ENCODE data around the gene HVCN1.
"Not testable (repeated sequence)": the region's sequence is repeated elsewhere in the genome, so short reads cannot be mapped to it uniquely, and the experiment has no call there.

Gene HVCN1, protein sequence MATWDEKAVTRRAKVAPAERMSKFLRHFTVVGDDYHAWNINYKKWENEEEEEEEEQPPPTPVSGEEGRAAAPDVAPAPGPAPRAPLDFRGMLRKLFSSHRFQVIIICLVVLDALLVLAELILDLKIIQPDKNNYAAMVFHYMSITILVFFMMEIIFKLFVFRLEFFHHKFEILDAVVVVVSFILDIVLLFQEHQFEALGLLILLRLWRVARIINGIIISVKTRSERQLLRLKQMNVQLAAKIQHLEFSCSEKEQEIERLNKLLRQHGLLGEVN

DNA sequence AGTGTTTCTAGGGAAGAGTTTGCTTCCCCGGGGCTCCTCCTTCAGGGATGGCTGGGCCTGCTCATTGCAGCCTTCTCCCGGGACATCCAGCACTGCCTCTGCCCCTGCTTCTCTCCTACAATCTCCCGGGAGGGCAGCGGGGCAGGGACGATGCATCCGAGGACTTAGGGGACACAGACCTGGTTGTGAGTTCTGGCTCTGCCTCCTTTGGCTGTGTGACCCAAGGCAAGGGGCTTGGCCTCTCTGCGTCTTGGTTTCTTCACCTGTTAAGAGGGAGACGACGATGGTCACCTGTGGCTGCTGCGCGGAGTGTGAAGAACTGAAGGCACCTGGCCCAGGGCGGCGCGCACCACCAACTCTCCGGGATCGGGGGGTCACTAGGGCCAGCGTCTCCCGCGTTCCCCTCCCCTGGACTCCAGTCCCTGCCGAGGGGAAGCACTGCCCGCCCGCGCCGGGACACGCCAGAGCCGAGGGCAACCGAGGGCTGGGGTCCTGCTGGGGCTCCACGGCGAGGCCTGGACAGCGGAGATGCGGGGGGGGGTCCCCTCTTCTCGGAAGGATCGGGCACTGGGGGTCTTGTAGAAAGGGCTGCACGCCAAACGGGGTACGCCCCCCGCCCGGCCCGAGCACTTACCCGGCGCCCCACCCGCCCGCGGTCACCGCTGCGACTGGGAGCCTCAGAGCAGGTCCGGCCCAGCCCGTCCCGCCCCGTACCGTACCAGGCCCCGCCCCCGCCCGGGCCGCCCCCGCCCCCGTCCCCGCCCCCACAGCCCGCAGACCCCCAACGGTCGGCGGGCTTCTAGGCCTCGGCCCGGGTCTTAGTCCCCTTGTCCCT lies at the start of gene HVCN1:
TSS of gene HVCN1 (minus strand) at position 670 of the 835 bp plus-strand sequence. CDS start 5,870 bp downstream, outside the sequence.
- TF ChIP-seq, protein P1, sequence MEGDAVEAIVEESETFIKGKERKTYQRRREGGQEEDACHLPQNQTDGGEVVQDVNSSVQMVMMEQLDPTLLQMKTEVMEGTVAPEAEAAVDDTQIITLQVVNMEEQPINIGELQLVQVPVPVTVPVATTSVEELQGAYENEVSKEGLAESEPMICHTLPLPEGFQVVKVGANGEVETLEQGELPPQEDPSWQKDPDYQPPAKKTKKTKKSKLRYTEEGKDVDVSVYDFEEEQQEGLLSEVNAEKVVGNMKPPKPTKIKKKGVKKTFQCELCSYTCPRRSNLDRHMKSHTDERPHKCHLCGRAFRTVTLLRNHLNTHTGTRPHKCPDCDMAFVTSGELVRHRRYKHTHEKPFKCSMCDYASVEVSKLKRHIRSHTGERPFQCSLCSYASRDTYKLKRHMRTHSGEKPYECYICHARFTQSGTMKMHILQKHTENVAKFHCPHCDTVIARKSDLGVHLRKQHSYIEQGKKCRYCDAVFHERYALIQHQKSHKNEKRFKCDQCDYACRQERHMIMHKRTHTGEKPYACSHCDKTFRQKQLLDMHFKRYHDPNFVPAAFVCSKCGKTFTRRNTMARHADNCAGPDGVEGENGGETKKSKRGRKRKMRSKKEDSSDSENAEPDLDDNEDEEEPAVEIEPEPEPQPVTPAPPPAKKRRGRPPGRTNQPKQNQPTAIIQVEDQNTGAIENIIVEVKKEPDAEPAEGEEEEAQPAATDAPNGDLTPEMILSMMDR (IDR thresholded peaks at IDR 0.05; ENCODE audit: borderline replicate concordance, control extremely low read depth, extremely low read depth, insufficient read depth, missing control alignments), result no peak
- DNase-seq (ENCODE audit: low spot score), result peak; percentile 86
- in situ Hi-C loops (cut with MboI; ENCODE audit: low sequenced_read_pairs, unreplicated experiment), result no loop called here

GRCh38 chr12:110737532-110737931 lies 48.6 kb upstream of the HVCN1 start:
- in situ Hi-C loops (cut with MboI; ENCODE audit: low sequenced_read_pairs, unreplicated experiment), result no loop called here
- no peak for DNase-seq (ENCODE audit: low spot score)
- TF ChIP-seq, protein P1 (IDR thresholded peaks at IDR 0.05; ENCODE audit: borderline replicate concordance, control extremely low read depth, extremely low read depth, insufficient read depth, missing control alignments), result no peak

DNA sequence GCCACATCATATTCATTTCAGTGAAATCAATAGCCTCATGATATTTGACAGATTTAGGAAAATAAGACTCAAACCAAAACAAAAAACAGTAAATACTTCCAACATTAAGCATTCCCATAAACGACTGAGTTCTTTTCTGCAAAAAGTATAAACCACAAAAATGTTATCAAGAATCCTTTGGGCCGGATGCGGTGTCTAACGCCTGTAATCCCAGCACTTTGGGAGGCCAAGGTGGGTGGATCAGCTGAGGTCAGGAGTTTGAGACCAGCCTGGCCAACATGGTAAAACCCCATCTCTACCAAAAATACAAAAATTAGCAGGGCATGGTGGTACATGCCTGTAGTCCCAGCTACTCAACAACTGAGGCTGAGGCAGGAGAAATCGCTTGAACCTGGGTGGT lies 48.1 kb upstream of the HVCN1 start:
- in situ Hi-C loops (cut with MboI; ENCODE audit: low sequenced_read_pairs, unreplicated experiment); DNase-seq (ENCODE audit: low spot score): not testable (repeated sequence)

DNA sequence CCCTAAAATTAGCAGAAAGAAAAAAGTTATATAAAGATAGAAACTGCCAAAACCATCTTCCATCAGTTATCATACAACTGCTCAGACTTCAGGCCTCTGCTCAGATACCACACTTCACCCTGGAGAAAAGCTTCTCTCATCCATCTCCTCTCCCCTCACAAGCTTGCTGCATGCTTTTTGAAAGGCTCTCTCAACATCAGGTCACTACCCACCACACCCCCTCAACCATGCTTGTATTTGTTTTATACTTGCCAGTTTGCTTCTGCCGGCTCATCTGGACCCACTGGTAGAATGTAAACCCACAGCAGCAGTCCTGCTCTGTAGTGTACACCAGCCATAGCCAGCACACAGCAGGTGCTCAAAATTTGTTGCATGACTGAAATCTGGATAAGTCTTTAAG lies 45.0 kb upstream of the HVCN1 start:
- TF ChIP-seq, protein P1 (IDR thresholded peaks at IDR 0.05; ENCODE audit: borderline replicate concordance, control extremely low read depth, extremely low read depth, insufficient read depth, missing control alignments), result no peak
- no peak for DNase-seq (ENCODE audit: low spot score)
- in situ Hi-C loops (cut with MboI; ENCODE audit: low sequenced_read_pairs, unreplicated experiment), result no loop called here

- TF ChIP-seq, protein P1 (IDR thresholded peaks at IDR 0.05; ENCODE audit: borderline replicate concordance, control extremely low read depth, extremely low read depth, insufficient read depth, missing control alignments), result no peak
- in situ Hi-C loops (cut with MboI; ENCODE audit: low sequenced_read_pairs, unreplicated experiment), result no loop called here
- no peak for DNase-seq (ENCODE audit: low spot score)
Measured at GRCh38 chr12:110733089-110733715, 44.3 kb upstream of the HVCN1 start.

DNA sequence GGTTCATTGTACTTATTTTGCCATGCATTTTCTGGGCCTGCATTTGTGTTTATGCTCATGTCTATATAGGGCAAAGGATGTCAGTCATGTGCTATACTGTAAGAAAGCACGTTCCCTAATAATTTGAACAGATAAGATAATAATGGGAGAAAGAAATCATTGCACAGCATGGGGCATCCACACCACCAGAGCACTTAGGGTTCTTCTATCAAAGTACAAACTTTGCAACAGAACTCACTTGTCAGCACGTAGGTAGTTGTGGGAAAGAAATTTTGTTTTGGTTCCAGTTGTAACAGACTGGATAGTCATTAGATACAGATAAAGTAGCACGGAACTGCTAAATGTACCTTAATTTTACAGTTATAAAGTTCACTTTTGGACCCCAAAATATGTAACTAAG lies 43.7 kb upstream of the HVCN1 start:
- in situ Hi-C loops (cut with MboI; ENCODE audit: low sequenced_read_pairs, unreplicated experiment), result no loop called here
- DNase-seq (ENCODE audit: low spot score), result no peak
- TF ChIP-seq, protein P1 (IDR thresholded peaks at IDR 0.05; ENCODE audit: borderline replicate concordance, control extremely low read depth, extremely low read depth, insufficient read depth, missing control alignments), result no peak

Data from GM13976 (cell line).